HG02885 (cell line): ENCODE data around the gene ANTXR1.

ENCODE experiments used
- ATAC-seq: cut with Tn5 transposase; IDR thresholded peaks from one replicate; pipeline ENCODE4 v1.9.1; 2021; ENCODE audit warnings: mild to moderate bottlenecking; ENCODE audit not compliant: unreplicated experiment, poor library complexity

ANTXR1 gene

DNA sequence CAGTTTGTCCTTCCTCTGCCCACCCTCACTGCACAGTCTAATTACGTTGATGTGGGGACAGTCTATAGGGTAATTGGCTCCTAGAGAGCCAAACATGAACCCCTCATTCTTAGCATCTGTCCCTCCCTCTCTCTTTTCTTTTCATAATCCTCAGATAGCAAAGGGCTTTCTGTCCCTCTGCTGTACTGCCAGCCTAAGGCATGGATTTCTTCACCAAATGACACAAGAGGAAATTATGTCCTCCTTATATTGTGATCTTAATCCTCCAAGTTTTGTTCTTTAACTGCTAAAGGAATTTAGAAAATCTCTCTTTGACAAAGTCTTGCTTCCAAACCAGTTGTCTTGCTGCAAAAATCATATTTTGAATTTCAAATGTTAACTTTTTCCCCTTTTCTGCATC, 18.5 kb downstream of the ANTXR1 start:
- ATAC-seq, result no peak

DNA sequence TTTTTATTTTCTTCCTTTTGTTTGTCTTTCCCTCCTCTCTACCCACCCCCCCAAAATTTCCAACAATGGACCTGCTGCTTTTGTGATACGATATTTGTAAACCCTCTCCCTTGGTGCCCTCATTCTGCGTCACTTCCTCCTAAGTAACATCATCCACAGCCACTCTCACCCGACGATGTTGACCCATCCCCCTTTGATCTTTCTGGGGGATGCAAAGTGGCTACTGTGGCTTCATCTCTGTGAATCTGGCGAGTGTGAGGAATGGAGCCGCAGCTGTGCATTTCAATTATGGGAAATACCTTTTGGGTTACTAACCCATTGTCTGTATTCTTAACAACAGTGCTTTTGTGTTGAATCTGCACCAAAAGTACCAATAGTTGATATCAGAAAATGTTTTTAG, 19.4 kb downstream of the ANTXR1 start:
- no peak for ATAC-seq

DNA sequence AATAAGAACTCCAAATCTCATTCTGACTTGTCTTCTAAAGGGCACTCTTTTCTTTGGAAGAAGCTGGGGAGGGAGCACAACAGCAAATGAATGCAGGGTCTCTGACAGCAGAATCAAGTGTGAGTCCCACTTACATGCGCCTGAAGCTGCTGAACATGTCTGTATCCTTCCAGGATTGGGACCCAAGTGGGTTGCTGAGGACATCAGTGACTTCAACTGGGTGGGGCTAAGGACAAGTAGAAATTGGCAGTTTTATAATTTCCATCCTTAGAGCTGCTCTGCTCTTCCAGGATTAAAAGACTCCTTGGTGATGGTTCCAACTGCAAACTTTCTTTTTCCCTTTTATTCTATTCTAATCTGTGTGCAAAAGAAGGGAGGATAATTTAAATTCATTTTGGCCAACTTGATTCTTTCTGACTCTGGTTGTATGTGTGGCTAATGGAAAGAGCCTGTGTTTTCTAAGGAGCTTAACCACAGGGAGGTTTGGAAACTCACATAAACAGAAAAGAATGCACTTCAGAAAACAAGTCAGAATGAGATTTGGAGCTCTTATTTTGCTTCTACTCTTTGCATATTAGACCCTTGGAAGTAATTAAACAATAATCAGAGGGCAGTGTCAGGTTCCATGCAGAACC, 20.6 kb downstream of the ANTXR1 start:
- ATAC-seq, result no peak

DNA sequence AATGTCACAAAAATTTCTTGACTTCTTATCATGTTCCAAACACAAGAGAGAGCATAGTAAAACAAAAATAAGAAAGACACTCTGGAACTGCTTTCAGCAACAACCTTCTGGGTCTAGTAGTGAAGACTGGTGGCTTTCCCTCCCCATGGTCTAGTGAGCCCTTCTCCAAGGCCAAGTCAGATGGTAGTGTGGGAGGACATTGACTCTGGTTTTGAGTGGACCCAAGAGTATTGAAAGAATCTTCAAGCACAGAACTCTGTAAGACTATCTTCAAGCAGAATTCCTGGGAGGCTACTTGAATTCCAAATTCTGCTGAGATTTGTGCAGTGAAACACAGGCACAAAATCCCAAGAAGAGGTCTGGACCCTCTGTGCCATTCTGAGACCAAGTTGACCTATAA, 21.1 kb downstream of the ANTXR1 start:
- ATAC-seq, result no peak

DNA sequence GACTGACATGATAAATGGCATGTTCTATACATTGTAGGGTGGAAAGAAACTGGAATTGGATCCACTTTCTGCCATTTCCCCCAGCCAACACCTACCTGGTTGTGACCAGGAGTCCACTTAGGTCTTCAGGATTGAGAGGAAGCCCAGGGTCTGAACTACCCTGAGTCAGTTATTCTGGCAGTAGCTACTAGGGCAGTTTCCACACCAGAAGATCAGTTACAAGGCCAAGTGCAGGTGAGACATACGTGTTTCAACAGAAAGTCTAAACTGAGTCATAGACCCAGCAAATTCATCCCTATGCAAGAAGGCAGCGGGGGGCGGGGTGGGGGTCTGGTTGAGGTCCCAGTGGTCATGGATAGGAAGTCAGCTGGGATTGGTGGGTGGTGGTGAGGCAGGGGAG, 21.9 kb downstream of the ANTXR1 start:
- no peak for ATAC-seq

DNA sequence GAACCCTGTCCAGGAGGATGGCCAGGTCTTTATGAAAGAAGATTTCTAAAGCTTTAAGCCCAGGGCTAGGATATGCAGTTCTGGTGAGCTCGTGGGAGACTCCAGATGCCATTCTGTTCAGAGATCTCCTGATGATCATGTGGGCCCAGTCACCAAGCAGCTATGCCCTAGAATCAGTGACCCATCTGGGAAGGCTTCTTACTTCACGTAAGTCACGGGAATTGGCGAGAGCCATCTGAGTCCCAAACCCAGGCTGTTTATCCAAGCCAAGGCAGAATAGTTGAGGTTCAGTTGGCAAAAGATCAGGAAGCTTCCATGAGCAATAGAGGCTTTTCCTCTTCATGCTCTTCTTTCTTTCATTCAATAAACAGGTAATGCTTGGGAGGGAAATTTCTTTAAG, 23.9 kb downstream of the ANTXR1 start:
- no peak for ATAC-seq

DNA sequence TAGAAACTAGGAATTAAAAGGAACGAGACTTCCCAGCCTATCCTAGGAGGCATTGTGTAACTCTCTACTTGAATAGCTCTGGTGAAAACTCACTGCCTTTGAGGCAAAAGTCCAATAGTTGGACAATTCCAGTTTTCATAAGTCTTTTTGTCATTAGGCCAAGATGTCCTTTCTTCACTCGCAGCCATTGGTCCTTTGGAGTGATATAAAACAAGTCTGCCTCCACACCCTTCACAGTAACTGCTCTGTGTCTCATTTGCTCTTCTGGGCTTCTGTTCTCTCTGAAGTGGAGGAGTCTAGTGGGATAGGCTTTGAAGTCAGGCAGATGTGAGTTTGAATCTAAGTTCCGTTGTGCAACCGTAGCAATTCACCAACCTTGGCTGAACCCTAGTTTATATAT, 28.2 kb downstream of the ANTXR1 start:
- no peak for ATAC-seq

DNA sequence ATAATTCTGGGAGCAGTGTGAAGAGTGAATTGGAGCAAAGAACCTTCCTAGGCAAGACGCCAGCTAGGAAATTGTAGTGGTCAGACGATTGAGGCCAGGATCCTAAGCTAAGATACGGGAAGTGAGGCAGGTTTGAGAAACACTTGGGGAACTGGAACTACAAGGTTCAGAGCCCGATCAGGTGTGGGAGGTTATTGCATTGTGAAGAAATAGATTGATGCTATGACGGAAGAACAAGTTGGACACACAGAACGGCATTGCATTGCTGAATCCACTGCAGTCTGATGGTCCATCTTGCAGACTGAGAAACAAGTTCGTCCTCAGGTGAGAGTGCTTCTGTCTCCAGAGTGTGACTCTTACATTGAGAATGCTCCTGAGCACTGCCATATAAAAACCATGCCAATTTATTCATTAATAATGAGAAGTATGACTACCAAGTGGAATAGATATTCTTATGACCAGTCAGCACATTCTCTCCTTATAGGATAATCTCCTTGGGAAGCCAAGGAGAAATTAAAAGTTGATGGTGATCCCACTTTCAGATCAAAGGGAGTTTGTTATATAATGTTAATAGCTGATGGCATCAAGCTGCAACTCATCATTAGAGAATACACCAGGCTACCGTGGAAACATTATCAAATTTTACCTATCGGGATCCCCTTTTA, 30.9 kb downstream of the ANTXR1 start:
- no peak for ATAC-seq

DNA sequence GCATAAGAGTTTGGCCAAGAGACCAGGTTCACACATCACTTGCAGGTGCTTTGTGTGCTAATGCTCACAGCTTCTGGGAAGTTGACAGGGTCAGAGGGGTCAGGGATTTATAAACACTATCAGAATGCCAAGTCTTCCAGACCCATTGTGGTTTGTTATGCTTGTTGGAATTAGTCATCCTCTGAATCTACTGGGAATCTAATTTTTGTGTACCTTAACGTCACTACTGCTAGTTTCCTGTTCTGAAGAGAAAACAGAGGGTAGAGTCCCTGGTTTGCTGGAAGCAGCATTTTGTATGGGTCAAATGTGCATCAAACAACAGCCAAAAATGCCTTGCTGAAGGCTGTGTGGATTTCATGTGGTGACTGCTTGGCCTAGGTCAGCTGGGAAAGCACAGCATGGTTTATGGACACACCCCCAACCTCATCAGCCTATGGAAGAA, 33.3 kb downstream of the ANTXR1 start:
- no peak for ATAC-seq

DNA sequence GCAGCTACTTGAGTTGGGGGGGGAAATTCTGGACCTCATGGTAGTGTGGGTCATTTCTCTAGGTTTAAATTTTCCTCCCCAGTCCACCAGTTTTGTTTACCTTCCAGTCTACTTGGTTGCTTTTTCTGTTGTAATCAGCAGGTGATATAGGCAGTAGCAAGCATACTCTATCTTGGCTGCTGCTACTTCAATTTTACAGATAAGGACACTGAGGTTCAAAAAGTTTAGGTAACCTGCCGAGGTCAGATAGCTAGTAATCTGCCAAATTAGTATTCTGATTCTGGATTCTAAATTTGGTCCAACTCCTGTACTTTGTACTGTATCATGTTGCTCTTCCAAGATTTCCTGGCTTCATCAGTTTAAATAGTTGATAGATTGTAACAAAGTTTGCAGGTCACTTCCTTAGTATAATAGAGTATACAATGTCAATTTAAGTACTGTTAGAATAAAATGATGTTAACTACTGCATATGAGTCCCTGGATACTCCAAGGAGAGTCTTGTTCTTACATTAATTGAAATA, 34.7 kb downstream of the ANTXR1 start:
- ATAC-seq, result no peak

DNA sequence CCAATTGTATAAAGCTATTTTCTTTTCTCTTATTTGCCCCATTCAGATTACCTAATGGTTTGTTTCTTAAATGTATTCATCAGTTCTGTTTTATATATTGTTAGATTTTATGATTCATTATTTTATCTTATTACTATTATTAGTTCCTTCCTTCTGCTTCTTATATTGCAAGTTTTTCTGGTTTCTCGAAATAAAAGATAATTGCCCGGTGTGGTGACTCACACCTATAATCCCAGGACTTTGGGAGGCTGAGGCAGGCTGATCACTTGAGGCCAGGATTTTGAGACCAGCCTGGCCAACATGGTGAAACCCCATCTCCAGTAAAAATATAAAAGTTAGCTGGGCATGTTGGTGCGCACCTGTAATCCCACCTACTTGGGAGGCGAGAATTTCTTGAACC, 37.8 kb downstream of the ANTXR1 start:
- ATAC-seq, result no peak

DNA sequence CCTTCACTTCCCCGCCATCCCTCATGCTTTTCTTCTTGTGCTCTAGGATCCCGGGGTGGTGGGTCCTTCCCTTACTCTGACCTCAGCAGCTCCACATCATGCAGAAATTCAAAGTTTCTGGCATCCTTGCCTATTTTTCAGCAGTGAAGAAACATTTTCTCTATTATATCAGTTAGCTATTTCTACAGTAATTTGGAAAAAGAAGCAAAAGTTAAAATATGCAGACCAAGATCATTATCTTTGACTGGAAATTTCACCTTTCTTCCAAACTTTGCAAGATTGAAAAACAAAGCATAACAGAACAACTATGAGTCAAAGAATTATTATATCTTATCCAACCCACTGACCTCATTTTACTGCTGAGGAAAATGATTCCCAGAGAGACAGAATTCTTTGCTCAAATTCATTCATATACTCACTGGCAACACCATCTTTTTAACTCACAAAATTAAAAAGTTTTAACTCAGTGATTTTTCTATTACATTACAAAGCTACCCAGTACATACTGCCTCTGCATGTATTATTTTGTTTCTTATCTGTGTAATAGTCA, 40.5 kb downstream of the ANTXR1 start:
- no peak for ATAC-seq

DNA sequence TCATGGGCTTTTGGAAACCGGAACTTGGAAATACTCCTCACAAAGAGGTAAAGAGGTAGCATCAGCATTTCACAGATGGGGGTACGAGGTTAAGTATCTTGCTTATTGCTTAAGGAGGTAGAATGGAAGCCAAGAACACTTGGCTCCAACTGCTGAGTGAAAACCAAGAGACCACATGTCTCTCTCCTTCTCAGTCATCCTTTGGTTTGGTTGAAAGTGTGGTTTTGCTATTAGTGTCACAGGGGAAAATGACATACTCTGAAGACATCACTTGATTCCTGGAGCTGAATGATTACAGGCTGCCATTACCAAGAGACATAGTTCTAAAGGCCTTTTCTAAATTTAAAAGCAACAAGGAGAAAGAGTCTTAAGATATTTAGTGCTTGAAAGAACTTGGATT, 41.5 kb downstream of the ANTXR1 start:
- peak; percentile 85 for ATAC-seq

DNA sequence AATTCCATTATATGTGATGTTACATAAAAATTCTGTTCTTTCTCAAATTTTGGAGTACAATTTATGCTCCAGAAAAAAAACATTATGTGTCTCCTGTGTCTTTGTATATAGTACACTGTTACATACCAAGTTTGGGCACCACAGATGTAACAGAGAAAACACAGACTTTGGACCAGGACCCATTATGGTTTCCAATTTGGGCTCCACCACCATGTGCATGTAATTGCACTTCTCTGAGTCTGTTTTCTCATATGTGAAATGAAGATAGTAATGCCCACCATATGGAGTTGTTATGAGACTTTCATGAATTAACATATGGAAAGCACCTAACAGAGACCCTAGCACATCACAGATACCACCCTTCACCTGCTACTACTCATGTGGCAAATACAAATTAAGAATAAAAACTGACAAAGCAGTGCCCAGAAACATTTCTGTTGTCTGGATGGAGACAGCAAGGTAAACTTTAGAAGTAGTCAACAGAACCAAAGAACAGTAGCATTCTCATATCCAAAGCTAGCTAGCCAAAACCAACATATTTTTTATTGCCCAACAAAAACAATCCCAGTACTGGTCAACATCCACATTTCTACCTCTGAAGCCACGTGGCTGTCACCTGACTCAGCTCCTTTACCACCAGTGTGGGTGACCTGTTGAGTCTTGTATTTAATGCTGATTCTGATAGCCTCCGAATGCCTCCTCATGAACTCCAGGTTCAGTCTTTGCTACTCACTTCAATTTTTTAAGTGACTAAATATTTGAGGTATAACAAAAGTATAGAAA, 42.9 kb downstream of the ANTXR1 start:
- ATAC-seq, result no peak

DNA sequence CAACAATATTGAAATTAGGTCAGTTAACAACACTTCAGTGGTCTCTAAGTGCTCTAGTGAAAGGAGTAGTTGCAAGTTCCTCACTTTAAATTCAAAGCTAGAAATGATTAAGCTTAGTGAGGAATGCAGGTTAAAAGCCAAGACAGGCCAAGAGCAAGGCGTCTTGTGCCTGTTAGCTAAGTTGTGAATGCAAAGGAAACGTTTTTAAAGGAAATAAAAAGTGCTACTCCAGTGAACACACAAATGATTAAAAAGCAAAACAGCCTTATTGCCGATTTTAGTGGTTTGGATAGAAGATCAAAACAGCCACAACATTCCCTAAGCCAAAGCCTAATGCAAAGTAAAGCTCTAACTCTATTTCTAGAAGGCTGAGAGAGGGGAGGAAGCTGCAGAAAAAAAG, 44.7 kb downstream of the ANTXR1 start:
- ATAC-seq, result no peak

DNA sequence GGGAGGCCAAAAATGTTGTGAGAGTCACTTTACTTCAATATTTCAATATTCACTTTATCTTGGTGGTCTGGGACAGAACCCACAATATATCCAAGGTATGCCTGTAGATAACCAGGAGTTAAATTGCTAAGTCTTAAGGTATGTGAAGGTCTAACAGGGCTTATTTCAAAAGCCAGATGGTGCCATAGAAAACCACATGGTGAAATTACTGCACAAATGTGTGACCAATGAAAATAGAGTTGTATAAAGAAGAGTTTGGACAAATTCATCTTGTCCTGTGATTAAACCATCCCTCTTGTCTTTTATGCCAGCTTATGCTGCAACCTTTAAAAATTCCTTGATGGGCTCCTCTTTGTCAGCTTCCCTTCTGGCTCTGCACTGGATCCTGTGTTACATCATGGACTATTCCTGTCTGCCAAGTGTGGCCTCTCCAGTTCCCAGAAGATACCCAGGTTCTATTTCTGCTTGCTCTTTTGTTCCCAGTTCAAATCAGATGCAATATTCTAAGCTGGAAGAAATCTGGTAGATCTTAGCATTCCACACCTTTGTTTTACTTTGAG, 46.8 kb downstream of the ANTXR1 start:
- ATAC-seq, result no peak

DNA sequence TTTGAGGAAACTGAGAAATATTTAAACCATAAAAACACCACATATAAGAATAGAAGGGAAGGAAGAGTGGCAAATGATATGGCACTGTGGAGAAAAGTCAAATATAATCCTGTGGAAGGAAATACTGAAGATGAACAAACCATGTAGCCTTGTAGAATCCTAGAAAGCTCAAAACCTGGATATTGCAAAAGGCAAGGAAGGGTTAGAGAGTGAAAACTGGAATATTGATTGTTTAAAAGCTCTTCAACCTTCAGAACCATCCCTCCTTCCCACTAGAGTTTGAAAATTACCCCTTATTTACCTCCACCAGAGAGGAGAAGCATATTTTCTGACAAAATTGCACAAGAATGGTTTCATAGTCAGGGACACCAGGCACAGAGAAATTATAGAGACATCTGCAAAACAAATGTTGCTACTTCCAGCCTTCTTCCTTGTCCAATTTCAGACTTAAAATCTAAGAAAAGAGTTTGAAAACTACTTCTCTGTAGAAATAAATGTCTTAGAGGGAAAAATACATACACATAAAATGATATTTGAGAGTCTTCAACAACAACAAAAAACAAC, 48.0 kb downstream of the ANTXR1 start:
- no peak for ATAC-seq

DNA sequence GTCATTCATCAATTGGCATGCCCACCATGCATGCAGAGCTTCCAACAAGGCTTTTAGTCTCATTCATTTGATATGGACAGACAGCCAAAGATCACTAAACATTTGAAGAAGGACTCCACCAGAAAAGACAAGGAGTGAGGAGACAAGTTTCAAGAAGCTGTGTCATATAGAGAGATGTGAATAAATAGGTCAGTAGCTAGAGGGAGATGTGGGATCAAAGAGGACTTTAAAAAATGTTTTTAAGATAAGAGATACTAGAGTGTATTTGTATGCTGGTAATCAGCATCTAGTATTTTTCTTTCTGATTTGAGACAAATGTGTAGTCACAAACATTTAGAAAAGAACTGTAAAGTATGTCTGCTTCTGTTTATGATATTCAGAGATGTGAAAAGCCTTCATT, 48.5 kb downstream of the ANTXR1 start:
- no peak for ATAC-seq

DNA sequence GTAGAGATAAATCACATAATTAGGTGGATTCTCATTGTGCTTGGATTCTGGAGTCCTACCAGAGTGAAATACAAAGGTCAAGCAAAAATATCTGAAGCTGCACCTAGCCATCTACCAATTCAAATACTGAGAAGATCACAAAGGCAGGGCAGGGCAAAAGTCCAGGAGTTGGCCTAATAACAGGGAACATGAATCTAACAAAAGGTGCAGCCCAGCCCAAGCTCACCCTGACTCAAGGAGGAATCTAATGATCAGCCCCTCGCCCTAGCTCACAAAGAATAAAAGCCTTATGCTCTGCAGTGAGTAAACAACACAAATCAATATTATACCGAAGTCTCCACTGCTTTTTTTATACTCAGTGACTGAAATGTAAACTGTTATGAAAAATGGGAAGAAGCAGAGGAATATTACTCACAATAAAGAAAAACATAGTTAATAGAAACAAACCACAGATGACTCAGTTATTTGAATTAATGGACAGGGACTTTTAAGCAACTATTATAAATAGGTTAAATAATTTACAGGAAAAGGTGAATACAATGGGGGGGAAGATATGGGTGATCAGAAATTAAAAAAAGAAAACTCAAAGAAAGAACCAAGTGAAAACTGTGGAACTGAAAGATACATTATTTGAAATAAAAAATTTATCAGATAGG, 49.5 kb downstream of the ANTXR1 start:
- no peak for ATAC-seq

DNA sequence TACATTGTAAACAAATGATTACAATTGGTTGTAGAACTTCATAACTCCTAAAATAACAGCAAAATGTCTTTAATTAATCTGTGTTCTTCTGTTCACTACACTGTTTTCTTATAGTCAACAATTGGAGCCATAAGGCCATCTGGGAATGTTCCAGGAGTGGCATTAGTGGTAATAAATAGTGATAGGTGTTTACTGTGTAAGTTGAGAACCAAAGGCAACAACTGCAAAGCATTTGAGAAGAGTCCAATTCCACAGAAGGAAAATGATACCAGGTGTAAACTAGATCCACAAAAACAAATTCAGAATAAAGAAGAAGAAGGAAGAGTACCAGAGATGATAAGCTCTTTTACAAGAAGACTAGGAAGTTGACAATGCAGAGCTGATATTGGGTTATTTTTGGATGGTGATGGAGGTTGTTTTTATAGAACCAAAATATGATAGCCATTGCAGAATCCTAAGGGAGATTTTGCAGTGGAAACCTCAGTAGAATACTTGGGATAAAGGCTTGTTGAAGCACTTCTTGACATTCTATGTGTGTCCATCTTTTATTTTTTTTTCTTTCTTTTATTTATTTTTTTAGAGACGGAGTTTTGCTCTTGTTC, 52.9 kb downstream of the ANTXR1 start:
- ATAC-seq, result no peak
